LNCaP clone FGC (cell line): ENCODE measurements around the gene SLC29A1.

Source experiments
- DNase-seq: peaks from one replicate; pipeline ENCODE4 v3.0.0-alpha.2; 2011; ENCODE audit warnings: low read depth
- H3K4me3 ChIP-seq: 2 replicates; pipeline ENCODE4 v1.5.1; 2011; ENCODE audit warnings: mild to moderate bottlenecking, low read depth, low read length, control low read depth
- CTCF ChIP-seq: IDR thresholded peaks from 2 replicates; pipeline ENCODE4 v1.5.1; 2012; ENCODE audit warnings: mild to moderate bottlenecking; ENCODE audit not compliant: control insufficient read depth, insufficient read depth; ENCODE audit errors: extremely low read depth

Gene SLC29A1

GRCh38 chr6:44224965-44225305, 1.5 kb downstream of the SLC29A1 start:
- no peak overlapping the region for H3K4me3 ChIP-seq
- TF ChIP-seq CTCF, result no peak
- no peak for DNase-seq

GRCh38 chr6:44225579-44226325, 2.4 kb downstream of the SLC29A1 start:
- DNase-seq, result no peak
- H3K4me3 ChIP-seq, result no peak overlapping the region
- no peak for TF ChIP-seq CTCF

- no peak for DNase-seq
- H3K4me3 ChIP-seq, result no peak overlapping the region
- TF ChIP-seq CTCF, result no peak
These were observed 3.2 kb downstream of the SLC29A1 start for GRCh38 chr6:44226368-44227147.

- TF ChIP-seq CTCF, result no peak
These were observed 3.9 kb downstream of the SLC29A1 start for GRCh38 chr6:44227148-44227793.

GRCh38 chr6:44228031-44228430, 4.6 kb downstream of the SLC29A1 start:
- no peak overlapping the region for H3K4me3 ChIP-seq
- no peak for TF ChIP-seq CTCF
- DNase-seq, result no peak

More at GRCh38 chr6:44227148-44227793, 3.9 kb downstream of the SLC29A1 start:
- no peak overlapping the region for H3K4me3 ChIP-seq
- no peak for DNase-seq

GRCh38 chr6:44228433-44228832, 5.0 kb downstream of the SLC29A1 start:
- no peak for DNase-seq
- no peak overlapping the region for H3K4me3 ChIP-seq
- TF ChIP-seq CTCF, result no peak
